Measurements from ENCODE around the gene FHIT.

Gene FHIT

DNA sequence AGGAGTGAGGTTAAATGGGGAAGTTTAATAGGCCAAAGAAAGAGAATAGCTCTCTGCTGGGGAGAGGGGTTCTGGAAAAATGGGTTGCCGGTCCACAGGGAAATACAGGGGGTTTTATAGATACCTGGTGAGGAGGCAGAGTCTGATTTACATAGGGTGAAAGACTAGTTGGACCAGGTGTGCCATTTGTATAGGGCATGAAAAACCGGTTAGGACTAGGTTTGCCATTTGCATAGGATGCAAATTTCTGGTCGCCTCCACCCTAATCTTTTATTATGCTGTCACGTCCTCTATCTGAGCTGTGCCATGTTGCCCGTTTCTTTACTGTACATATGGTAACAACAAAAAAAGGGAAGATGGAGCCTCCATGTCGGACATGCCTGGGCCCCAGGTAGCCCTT lies 960.1 kb downstream of the FHIT start:
- no peak for DNase-seq (ENCODE audit: low read depth in 2 of 2)

DNA sequence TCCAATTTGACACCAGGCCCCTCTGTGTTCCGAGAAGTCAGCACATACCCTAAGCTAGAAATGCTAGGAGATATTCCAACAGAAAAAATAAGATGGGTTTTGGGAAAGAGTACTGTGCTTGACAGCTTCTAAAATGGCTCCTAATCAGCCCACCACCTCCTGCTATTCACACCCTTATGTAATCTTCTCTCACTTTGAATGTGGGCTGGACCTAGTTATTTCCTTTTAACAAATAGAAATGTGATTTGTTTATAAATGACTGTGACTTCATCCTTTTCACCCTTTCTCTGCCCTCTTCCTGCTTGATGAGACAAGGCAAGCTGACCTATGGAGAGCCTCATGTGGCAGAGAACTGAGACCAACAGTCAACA lies 961.1 kb downstream of the FHIT start:
- DNase-seq (ENCODE audit: low read depth in 2 of 2), result no peak

DNA sequence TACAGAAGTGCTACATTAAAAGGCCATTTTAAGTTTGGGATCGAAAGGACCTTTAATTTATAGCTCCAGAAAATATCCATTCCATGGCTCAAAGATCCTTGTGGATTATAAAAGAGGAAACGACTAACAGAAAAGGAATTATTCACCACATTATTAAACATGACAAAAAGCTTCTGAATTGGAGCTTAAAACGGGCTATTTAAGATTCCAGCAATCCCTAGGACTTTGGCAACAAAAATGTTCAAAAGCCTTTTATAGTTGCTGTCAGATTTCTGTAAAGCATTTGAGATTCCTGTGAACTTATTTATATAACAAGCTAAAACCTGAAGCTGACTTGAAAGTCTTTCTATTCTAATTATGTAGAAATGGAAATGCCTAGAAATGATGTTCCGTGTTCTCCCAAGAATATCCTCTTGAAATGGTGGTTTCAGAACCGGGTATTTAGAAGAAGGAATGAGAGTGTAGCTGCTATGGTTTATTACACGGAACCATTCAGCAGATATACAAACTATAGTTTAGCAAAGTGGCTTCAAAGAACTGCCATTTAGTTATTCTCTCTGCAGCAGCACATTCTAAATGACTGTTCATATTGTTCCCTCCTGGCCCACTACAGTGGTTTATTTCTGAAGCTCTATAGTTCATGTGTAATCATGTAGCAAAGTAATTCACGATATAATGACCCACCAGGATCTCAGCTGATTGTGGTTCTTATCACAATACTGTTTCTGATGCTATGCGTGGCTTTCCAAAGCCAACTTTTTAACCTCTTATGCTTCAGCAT lies 961.7 kb downstream of the FHIT start:
- no peak for DNase-seq (ENCODE audit: low read depth in 2 of 2)

DNA sequence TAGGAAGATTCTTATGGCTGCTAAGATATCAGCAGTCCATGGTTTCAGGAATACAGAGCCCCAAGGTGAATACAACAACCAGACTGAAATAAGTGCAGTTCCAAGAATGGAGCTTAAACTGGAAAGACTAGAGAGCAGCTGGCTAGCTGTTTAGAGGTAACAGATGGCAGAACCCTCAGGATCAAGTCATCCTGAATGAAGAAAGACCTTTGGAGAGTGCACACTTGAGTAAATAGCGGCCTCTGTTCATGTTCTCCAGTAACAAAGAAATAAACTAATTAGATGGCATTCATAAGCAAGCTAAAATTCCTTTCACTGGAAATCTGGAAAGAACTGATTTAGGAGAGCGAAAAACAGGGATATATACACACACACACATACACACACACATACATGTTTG lies 968.4 kb downstream of the FHIT start:
- DNase-seq (ENCODE audit: low read depth in 2 of 2), result no peak

DNA sequence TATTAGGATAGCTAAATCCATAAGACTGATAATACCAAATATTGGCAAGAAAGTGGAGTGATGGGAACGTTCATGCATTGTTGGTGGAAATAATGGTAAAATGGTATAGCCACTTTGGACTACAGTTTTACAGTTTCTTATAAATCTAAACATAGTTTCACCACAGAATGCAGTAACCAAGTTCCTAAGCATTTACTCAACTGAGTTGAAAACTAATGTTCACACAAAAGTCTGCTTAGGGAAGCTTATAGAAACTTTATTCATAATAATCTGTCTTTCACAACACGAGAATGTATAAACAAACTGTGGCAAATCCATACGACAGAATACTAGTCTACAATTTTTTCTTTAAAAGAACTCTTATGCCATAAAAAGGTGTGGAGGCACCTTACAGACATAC lies 969.3 kb downstream of the FHIT start:
- no peak for DNase-seq (ENCODE audit: low read depth in 2 of 2)

DNA sequence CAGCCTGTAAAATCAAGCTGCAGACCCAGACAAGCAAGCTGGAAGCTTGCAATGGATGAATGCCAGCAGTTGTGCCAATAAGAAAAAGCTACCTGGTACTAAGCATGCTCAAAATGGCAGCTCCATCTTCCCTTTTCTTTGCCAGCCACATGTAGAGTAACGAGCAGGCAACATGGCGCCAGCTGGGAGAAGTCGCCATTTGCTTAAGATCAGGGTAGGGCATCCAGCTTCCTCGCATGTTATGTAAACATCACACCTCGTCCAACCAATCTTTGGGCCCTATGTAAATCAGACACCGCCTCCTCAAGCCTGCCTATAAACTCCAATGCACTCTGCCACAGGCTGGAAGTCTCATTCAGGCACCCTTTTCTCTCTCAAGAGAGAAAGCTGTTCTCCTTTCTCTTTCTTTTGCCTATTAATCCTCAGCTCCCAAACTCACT lies 973.9 kb downstream of the FHIT start:
- DNase-seq (ENCODE audit: low read depth in 2 of 2), result no peak

DNA sequence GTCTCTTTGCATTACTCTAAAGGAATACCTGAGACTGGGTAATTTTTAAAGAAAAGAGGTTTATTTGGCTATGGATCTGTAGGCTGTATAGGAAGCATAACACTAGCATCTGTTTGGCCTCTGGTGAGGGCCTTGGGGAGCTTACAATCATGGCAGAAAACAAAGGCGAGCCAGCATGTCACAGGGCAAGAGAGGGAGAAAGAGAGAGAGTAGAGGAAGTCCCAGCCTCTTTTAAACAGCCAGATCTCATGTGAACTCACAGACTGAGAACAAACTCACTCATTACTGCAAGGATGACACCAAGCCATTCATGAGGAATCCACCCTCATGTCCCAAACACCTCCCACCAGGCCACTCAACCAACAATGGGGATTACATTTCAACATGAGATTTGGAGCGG lies 974.6 kb downstream of the FHIT start:
- no peak for DNase-seq (ENCODE audit: low read depth in 2 of 2)

DNA sequence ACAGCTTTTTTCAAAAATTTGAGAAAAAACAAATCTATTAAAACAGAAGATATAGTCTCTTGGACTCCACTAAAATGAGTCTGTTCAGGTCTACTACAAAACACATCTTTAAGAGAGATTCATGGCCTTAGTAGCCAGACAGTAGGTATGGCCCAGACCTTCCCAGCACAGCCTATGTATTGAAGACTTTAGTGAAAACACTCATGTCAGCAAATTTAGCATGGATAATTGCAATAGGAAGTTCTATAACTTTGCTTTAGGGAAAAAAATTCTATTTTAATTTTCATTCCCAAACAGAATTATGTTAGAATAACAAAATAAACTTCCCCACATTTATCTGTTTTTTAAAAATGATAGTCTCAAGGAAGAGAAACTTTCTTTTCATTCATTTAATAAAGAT lies 976.6 kb downstream of the FHIT start:
- no peak for DNase-seq (ENCODE audit: low read depth in 2 of 2)

DNA sequence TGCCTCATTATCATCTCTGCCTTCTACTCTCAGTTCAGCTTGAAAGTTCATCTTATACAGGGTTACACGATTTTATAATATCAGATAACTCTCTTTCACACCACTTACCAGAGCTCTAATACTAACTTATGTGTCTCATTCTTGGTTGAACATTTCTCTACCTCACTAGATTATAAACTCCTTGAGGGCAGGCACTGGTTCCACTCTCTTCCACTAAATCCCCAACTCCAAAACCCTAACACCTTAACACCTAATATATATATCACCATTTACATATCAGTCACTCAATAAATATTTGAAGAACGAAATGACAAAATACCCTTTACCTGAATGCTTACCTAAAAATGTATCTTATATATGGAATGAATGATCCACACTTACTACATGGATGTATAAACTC lies 977.2 kb downstream of the FHIT start:
- no peak for DNase-seq (ENCODE audit: low read depth in 2 of 2)

DNA sequence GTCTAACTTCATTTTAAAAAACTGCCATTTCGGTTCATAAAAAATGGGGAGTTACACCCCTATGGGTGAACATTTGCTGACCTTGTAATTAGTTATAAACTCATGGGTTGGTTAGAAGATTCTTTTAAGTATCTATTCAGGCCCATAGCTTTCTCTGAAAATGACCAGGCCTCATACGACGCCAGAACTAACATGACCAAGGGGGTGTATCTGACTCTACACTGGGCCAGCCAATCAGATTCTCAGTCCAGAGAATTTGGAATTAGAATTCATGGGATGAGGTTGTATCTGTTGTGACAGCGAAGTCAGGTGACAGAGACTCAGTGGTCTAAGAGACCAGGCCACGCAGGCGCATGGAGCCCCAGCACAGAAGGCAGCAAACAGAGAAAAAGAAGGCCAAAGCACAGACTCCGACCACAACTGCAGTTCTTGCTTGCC lies 981.4 kb downstream of the FHIT start:
- DNase-seq (ENCODE audit: low read depth in 2 of 2), result no peak

DNA sequence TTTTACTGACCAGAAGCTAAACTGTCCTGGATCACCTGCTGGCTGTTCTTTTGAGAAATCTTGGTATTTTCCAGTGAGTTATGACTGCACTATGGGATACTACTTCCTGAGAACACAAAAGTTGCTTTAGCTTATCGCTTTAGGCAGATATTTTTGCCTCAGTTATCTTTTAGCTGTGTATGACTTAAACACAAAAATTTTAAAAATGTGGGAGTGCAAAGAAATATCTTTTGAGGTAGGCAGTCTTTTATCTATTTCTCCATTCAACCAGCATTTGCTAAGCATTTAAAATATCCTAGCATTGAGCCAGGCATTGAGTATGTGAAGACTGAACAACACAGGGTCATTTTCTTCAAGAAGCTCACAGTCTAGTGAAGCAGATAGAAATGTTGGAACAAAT lies 981.9 kb downstream of the FHIT start:
- DNase-seq (ENCODE audit: low read depth in 2 of 2), result no peak

DNA sequence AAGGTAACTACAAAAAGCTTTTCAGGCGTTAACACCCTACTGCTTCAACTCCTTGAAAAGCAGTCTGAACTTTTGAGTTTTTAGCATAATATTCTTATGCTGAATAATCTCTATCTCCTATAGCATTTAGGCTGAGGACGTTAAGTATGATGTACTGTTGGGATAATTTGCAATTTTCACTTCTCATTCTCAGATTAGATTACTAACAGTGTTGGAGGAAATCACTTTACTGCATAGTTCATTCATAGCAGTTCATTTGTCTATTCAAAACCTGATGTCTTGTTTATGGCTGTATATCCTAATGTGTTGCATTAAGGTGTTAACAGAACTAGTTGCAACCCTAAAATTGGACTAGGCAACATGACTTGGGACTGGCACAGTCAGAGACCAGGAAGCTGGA lies 983.1 kb downstream of the FHIT start:
- DNase-seq (ENCODE audit: low read depth in 2 of 2), result no peak

DNA sequence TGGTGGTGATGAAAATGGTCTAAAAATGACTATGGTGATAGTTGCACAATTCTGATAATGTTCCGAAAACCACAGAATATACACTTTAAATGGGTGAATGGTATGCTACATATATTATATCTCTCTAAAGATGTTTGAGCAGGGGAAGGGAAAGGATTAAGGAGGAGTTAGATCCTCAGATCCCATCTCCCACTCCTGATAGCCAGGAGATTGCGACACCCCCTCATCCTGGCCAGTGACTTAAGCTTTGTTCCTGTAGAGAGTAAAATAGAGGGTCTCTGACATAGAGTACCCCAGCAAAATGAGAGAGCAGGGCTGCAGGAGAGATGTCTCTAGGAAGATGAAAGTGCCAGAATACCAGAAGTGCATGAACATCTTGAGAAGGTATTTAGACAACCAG lies 984.8 kb downstream of the FHIT start:
- DNase-seq (ENCODE audit: low read depth in 2 of 2), result no peak

DNA sequence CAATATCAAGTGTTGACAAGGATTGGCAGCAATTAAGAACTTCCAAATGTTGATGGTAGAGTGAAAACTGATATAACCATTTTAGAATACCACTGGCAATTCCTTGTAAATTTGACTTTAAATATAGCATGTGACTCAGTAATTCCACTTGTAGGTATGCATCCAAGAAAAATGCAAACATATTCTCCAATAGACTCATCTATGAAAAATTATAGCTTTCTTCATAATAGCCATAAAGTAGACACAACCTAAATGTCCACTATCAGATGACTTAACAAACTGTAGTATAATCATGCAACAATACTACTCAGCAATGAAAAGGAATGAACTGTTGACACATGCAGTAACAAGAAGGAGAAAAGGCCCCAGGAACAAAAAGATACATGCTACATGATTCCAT lies 988.1 kb downstream of the FHIT start:
- DNase-seq (ENCODE audit: low read depth in 2 of 2), result no peak

DNA sequence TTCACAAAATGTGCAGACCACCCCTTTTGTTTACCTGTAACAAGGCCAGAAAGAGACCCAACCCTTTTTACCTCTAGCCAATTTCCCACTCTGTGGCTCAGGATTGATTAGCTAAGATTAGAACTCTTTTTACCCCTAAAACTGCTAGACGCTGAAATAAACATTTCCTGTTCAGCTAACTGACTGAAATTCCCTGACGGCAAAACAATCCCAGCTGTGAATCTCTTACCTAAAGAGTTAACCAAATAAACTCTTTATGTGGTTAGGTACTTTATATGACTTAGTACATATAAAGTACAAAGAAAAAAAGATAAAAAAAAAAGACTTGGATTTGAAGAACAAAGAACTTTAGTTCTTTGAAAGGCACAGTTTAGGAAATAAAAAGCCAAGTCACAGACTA lies 988.7 kb downstream of the FHIT start:
- DNase-seq (ENCODE audit: low read depth in 2 of 2), result no peak

DNA sequence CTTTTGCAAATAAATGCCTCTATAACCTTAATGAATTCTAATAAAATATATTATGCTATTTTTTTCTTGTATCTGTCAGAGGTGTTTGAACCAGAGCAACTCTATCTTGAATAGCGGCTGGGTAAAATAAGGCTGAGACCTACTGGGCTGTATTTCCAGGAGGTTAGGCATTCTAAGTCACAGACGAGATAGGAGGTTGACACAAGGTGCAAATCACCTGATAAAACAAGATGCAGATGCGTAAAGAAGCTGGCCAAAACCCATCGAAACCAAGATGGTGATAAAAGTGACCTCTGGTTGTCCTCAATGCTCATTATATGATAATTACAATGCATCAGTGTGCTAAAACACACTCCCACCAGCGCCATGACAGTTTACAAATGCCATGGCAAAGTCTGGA lies 990.7 kb downstream of the FHIT start:
- no peak for DNase-seq (ENCODE audit: low read depth in 2 of 2)

DNA sequence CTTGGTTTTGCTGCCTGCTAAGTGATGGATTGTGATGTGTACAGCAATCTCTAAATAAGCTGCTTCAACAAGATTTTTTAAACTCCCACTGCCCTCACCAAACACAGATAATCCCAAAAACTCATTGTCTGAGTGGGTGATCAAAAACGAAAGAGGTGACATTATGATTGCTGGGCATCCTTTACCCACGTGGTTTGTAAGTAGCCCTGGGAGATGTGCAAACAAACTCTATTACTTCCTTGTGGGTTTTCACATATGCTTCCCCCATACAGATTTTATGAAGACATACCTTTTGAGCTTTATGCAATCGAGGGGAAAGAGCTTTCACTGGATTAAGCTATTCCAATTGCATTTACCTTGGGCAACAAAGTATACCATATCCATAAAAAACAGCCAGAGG lies 1000.4 kb downstream of the FHIT start:
- DNase-seq (ENCODE audit: low read depth in 2 of 2), result no peak

DNA sequence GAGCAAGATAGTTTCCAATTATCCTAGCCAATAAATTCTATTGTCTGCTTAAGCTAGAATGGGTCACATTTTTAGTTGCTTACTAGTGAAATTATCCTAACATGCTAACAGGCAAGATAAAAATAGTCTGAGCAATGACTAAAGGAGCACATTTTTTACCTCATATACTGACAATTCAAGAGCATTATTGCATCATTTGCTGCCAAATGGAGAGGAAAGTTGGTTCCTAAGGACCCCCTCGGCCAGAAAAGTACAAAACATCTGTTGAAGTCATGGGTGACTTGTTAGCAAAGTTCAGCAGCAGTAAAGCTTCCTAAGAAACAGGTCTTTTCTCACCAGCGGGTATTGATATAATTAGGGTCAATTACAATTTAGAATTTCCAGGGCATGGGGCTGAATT lies 1001.0 kb downstream of the FHIT start:
- no peak for DNase-seq (ENCODE audit: low read depth in 2 of 2)

DNA sequence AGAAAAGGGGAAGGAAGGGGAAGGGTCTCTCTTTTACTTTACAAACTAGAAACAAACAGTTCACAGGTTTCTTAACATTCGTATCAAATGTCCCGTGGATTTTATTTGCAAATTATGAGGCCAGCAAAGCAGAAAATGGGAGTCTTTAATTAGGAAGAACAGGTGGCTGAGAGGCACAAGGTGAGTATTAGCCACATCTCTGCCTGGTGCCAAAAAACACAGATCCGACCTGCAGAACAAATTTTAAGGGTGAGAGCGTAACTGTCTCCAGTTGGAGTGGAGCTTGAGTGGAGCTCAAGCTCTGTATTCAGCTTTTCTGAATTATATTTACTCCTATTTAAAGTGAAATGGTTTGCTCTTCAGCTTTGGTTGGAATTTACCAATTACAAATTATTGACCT lies 1004.9 kb downstream of the FHIT start:
- DNase-seq (ENCODE audit: low read depth in 2 of 2), result no peak

DNA sequence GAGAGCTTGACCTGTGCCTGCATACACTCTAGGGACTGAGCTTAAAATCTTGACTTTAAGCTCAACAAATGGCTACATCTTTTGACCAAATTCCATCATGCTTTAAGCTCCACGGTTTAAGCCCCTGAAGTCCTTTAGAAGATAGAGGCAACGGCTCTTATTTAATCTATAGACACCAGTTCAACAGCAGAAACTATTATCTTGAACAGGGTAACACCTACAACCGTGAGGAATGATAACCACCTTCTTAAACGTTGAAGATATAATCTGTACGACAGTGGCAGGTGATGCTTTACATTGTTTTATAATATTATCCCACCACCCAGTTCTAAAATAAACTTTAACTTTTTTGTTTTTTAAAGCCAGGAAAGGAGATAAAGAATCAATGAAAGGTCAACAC lies 1007.8 kb downstream of the FHIT start:
- no peak for DNase-seq (ENCODE audit: low read depth in 2 of 2)

DNA sequence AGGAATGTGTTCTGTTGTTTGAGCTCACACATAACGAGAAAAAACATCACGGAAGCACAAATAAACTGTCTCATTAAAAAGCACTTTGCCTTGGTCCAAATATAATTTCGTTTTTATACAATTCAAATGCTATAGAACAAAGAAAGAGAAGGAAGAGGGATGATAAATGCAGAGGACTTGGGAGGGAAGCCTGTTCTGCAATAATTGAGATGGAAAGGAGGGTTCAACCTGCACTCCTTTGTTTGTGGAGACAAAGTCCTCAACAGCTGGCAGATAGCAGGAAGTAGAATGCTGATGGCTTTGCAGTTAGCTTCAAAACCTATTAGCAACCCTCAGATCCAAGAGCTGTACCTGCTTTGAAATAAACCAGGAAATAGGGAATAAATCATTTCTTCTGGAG lies 1010.8 kb downstream of the FHIT start:
- DNase-seq (ENCODE audit: low read depth in 2 of 2), result no peak

DNA sequence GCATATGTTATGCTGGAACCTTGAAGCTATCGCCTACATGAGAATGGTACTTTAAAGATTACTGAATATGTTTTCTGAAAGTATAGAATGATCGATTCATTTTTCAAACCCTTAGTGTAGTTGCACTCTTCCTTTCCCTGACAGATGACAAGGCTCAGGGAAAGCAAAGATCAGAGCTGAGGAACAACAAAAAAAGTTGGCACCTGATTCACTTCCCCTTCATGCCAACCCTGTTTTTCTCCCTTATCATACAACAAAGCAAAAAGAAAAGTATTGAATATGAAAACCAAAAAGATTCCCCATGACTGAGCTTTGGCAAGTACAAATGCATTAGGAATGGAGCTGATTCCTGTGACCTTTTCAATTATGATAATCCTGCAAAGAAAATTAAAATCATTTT lies 1012.7 kb downstream of the FHIT start:
- no peak for DNase-seq (ENCODE audit: low read depth in 2 of 2)

DNA sequence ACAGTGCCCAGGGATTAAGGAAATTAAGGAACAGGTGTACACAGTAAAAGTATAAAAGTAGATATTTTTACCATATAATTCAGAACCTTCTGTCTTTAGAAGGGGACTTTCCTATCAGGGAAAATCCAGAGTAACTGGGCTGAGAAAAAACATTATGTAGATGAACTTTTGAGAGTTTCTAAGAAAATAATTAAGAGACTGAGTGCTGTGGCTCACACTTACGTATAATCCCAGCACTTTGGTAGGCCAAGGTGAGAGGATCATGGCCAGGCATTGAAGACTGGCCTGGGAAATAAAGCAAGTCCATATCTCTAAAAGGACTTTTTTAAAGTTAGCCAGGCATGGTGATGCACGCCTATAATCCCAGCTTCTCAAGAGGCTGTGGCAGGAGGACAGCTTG lies 1021.8 kb downstream of the FHIT start:
- DNase-seq (ENCODE audit: low read depth in 2 of 2), result no peak

DNA sequence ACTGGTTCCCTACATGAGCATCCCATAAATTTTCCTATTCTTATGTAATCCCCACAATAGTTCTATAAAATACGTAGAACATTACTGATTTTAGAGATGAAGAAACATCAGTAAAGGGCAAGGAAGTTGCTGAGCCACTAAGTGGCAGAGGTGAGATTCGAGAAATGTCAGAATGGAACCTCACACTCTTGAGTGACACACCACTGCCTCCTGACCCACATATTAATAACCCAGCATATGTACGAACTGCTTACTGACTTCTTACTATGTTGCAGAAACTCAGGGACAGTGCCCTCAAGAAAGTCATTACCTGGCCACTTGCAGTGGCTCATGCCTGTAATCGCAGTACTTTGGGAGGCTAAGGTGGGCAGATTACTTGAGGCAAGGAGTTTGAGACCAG lies 1022.4 kb downstream of the FHIT start:
- DNase-seq (ENCODE audit: low read depth in 2 of 2), result no peak
